Vagina (tissue), 2 donors: ENCODE data around the gene NDUFV1.

ENCODE experiments used
- CTCF ChIP-seq, 3 experiments: fragments of 450-650 bp in 2 of 3; fragments of 200-600 bp in 1 of 3; sonication (generic) in 1 of 3; IDR thresholded peaks; one replicate each; pipeline ENCODE4 v1.5.1; 2017 to 2019; ENCODE audit warnings: antibody characterized with exemption in 3 of 3, mild to moderate bottlenecking in 2 of 3, moderate library complexity in 2 of 3
- POLR2A ChIP-seq, 2 donors: fragments of 450-650 bp; IDR thresholded peaks; one replicate each; pipeline ENCODE4 v1.6.1; 2017; ENCODE audit warnings: antibody characterized with exemption in 2 of 2, mild to moderate bottlenecking in 2 of 2, moderate library complexity in 2 of 2

- no peak for TF ChIP-seq POLR2A (IDR thresholded peaks at IDR 0.05)
- no peak for TF ChIP-seq CTCF (IDR thresholded peaks at IDR 0.05)
Observed at GRCh38 chr11:67576735-67577475, 29.8 kb upstream of the NDUFV1 start.
